GM21390 (cell line): ENCODE results near the gene TMIE.

ENCODE experiments used
- ATAC-seq: cut with Tn5 transposase; IDR thresholded peaks from one replicate; pipeline ENCODE4 v1.9.1; 2021; ENCODE audit not compliant: unreplicated experiment

TMIE gene

GRCh38 chr3:46756642-46757041 lies 55.5 kb downstream of the TMIE start:
- ATAC-seq: no peak

- ATAC-seq: no peak
These were observed 58.3 kb downstream of the TMIE start for GRCh38 chr3:46759239-46760167.
